Endothelial cell of umbilical vein (primary cell): ENCODE data around the gene CD84. TPM values are rescaled to one million over a fixed set of nuclear protein-coding genes. Genes with fewer than 3 reads are reported as not detected.

ENCODE experiments used
- BruUV-seq: library from RNA; stranded (reverse); fragments of 400-500 nt; replicated peaks from 2 replicates; lab custom pipeline; 2021; lab: Mats Ljungman, UMichigan
- CTCF ChIA-PET: fragments of 300-600, 350-600 bp; sonication (Branson Sonifier 250); formaldehyde crosslinking; loops from one replicate; lab custom pipeline; 2021; ENCODE audit warnings: antibody characterized with exemption, inconsistent platforms; lab: Charles Lee
- POLR2A ChIA-PET: fragments of 300-600, 350-600 bp; sonication (Branson Sonifier 250); formaldehyde crosslinking; loops from one replicate; lab custom pipeline; 2021; ENCODE audit warnings: antibody characterized with exemption, inconsistent platforms; lab: Charles Lee
- DNase-seq: peaks from one replicate; pipeline ENCODE4 v3.0.0-alpha.2; 2011; ENCODE audit warnings: low read depth, low spot score
- FAIRE-seq: peaks from 2 replicates; lab custom pipeline; 2011; peaks lifted over from hg19 to GRCh38; lab: Jason Lieb, UNC
- H2AFZ ChIP-seq: 2 replicates; pipeline ENCODE4 v1.6.0; 2012; ENCODE audit warnings: low read depth, low read length, control low read depth, inconsistent platforms
- H3K27ac ChIP-seq: 2 replicates; pipeline ENCODE4 v1.5.1; 2011; ENCODE audit warnings: low read depth, mild to moderate bottlenecking, control low read depth, low read length, moderate library complexity; ENCODE audit not compliant: insufficient read depth
- H3K27me3 ChIP-seq, 2 experiments: 2 replicates each; pipeline versions ENCODE4 v1.6.0 to v1.6.1; 2011; ENCODE audit warnings: low read length in 2 of 2, mixed read lengths in 1 of 2; ENCODE audit not compliant: control insufficient read depth in 2 of 2, insufficient read depth in 2 of 2
- H3K36me3 ChIP-seq, 2 experiments: 2 replicates in 1 of 2; 3 replicates in 1 of 2; pipeline ENCODE4 v1.5.1; 2011; ENCODE audit warnings: low read length in 2 of 2, mild to moderate bottlenecking in 1 of 2, moderate library complexity in 1 of 2; ENCODE audit not compliant: control insufficient read depth in 2 of 2, insufficient read depth in 2 of 2; ENCODE audit errors: extremely low read depth in 1 of 2
- H3K4me1 ChIP-seq: 3 replicates; pipeline ENCODE4 v1.5.1; 2011; ENCODE audit warnings: mild to moderate bottlenecking, low read length; ENCODE audit not compliant: control insufficient read depth, insufficient read depth; ENCODE audit errors: extremely low read depth
- H3K4me2 ChIP-seq: 2 replicates; pipeline ENCODE4 v1.6.1; 2011; ENCODE audit warnings: low read length, control low read depth, mixed read lengths; ENCODE audit not compliant: insufficient read depth
- H3K4me3 ChIP-seq, 3 experiments: fragments of 200-600 bp in 1 of 3; sonication (generic), shearing (Covaris generic) in 1 of 3; replicated peaks in 1 of 3; 2 replicates each; pipeline ENCODE4 v1.5.1; 2011 to 2016; ENCODE audit warnings: control low read depth in 3 of 3, low read length in 3 of 3, mild to moderate bottlenecking in 2 of 3, inconsistent platforms in 1 of 3, low read depth in 1 of 3, moderate library complexity in 1 of 3; ENCODE audit not compliant: insufficient read depth in 1 of 3
- H3K79me2 ChIP-seq: 2 replicates; pipeline ENCODE4 v1.6.0; 2012; ENCODE audit warnings: low read length, inconsistent platforms; ENCODE audit not compliant: control insufficient read depth, insufficient read depth
- H3K9ac ChIP-seq: replicated peaks from 2 replicates; pipeline ENCODE3; 2011; ENCODE audit warnings: low read length, control low read depth; ENCODE audit not compliant: insufficient read depth; ENCODE audit errors: extremely low read depth
- H3K9me1 ChIP-seq: replicated peaks from 3 replicates; pipeline ENCODE4 v1.6.0; 2011; ENCODE audit warnings: mild to moderate bottlenecking, low read length; ENCODE audit not compliant: control insufficient read depth, insufficient read depth; ENCODE audit errors: extremely low read depth
- H3K9me3 ChIP-seq: replicated peaks from 2 replicates; pipeline ENCODE4 v1.5.1; 2012; ENCODE audit warnings: low read length, inconsistent platforms; ENCODE audit not compliant: control insufficient read depth, insufficient read depth
- H4K20me1 ChIP-seq: replicated peaks from 2 replicates; pipeline ENCODE3; 2011; ENCODE audit warnings: mild to moderate bottlenecking, low read length; ENCODE audit not compliant: control insufficient read depth, insufficient read depth; ENCODE audit errors: extremely low read depth
- CTCF ChIP-seq, 2 donors: IDR thresholded peaks; 1 replicate in 1 of 2; 2 replicates in 1 of 2; pipeline ENCODE4 v1.5.1; 2011; ENCODE audit warnings: low read length in 2 of 2, mild to moderate bottlenecking in 2 of 2, moderate library complexity in 2 of 2, control low read depth in 1 of 2, inconsistent platforms in 1 of 2, low read depth in 1 of 2; ENCODE audit not compliant: insufficient read depth in 1 of 2; ENCODE audit errors: extremely low read depth in 1 of 2
- EZH2 ChIP-seq: IDR thresholded peaks from 2 replicates; pipeline ENCODE4 v1.6.1; 2012; ENCODE audit warnings: borderline replicate concordance, low read depth, mild to moderate bottlenecking, moderate library complexity, low read length, inconsistent platforms; ENCODE audit not compliant: severe bottlenecking
- FOS ChIP-seq: IDR thresholded peaks from 2 replicates; pipeline ENCODE4 v1.6.1; 2011; ENCODE audit warnings: mild to moderate bottlenecking, low read length, moderate library complexity, borderline replicate concordance; ENCODE audit not compliant: insufficient read depth
- GATA2 ChIP-seq: IDR thresholded peaks from 2 replicates; pipeline ENCODE4 v1.7.0; 2011; ENCODE audit warnings: low read depth, mild to moderate bottlenecking, moderate library complexity, mixed read lengths, low read length; ENCODE audit not compliant: insufficient read length, insufficient read depth
- JUN ChIP-seq: IDR thresholded peaks from 2 replicates; pipeline ENCODE4 v1.6.1; 2011; ENCODE audit warnings: borderline replicate concordance, low read depth; ENCODE audit not compliant: insufficient read length, insufficient read depth
- MYC ChIP-seq: IDR thresholded peaks from one replicate; pipeline ENCODE4 v1.6.1; 2011; ENCODE audit warnings: mild to moderate bottlenecking, low read depth, low read length
- POLR2A ChIP-seq: IDR thresholded peaks from 2 replicates; pipeline ENCODE4 v1.6.1; 2012; ENCODE audit warnings: low read depth, mild to moderate bottlenecking, control low read depth, low read length
- POLR2AphosphoS5 ChIP-seq: IDR thresholded peaks from 2 replicates; pipeline ENCODE4 v1.6.1; 2012; ENCODE audit warnings: low read depth, mild to moderate bottlenecking, control low read depth, low read length, moderate library complexity; ENCODE audit not compliant: insufficient read depth
- dilution Hi-C: fragments of 300-500 bp; cut with MboI; formaldehyde crosslinking; loops from one replicate; pipeline ENCODE4 v1.15.0; 2019; ENCODE audit warnings: low sequenced_read_pairs; ENCODE audit not compliant: extremely low pct_ligation_motif_present
- intact Hi-C: fragments of 100-400 bp; cut with micrococcal nuclease; formaldehyde crosslinking; loops from one replicate; pipeline ENCODE4 v1.10.0; 2022
- polyA plus RNA-seq, 4 experiments: library from polyadenylated mRNA; depleted of rRNA in 3 of 4; stranded (reverse) in 3 of 4; unstranded in 1 of 4; fragments of >200 nt; gene quantifications; 2 replicates each; pipeline versions ENCODE4 v1.2.1 to v1.2.3, GENCODE V29; 2011 to 2012; ENCODE audit warnings: missing spikeins in 1 of 4
- total RNA-seq: library from RNA; stranded (reverse); gene quantifications from 2 replicates; pipeline ENCODE4 v1.2.3, GENCODE V29; 2021
- TF ChIP-seq, protein P1 (sequence below): IDR thresholded peaks from 2 replicates; pipeline ENCODE4 v1.6.1; 2011; ENCODE audit not compliant: insufficient read depth, insufficient read length

CD84 gene
- total and polyA plus RNA-seq, 2 donors (not counting 3 experiments of a cell fraction or from before 2014, with no cell fraction given) = not detected

DNA sequence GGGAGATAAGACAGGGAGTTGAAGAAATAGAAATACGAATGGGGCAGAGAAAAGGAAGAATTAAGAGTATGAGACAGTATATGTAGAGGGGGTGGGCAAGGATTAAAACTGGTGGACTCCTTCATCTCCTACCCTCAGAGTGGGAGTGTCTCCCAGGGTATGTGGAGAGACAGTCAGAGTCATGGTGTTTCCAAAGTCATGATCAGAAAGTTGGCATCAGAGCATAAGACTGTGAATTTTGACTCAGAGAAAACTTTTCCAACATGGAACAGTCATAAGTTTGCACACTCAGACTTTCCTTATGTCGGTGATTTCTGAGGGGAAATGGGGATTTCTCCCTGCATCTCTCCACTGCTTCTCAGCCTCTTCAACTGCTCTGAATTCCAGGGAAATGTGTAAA lies 2.4 kb downstream of the CD84 start:
- ChIA-PET CTCF (no interaction called here), POLR2A (no interaction called here)
- dilution Hi-C loops = no loop called here
- Histone ChIP-seq H3K9ac (no peak overlapping the region), H3K4me2 (no peak overlapping the region), H3K9me1 (no peaks in the 10 kb centered on the region), H3K4me1 (no peaks in the 10 kb centered on the region), H4K20me1 (no peaks in the 10 kb centered on the region), H3K27me3 (peaks cover 0 to 3% of the 10 kb centered on the region in 2 experiments), H3K36me3 (no peaks in the 10 kb centered on the region), H3K79me2 (no peaks in the 10 kb centered on the region), H3K27ac (no peak overlapping the region), H3K4me3 (no peak overlapping the region), H3K9me3 (no peaks in the 10 kb centered on the region), H2AFZ (no peak overlapping the region)
- TF ChIP-seq FOS = no peak
- no peak for TF ChIP-seq EZH2
- TF ChIP-seq, protein P1, sequence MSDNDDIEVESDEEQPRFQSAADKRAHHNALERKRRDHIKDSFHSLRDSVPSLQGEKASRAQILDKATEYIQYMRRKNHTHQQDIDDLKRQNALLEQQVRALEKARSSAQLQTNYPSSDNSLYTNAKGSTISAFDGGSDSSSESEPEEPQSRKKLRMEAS = no peak
- TF ChIP-seq CTCF (IDR thresholded peaks at IDR 0.05; ENCODE audit: extremely low read depth in 1 of 2, insufficient read depth in 1 of 2, low read depth in 1 of 2, low read length in 2 of 2) = no peak
- TF ChIP-seq GATA2 = no peak
- no peak for TF ChIP-seq MYC
- no peak for TF ChIP-seq POLR2A
- no peak for TF ChIP-seq JUN
- no peak for TF ChIP-seq POLR2AphosphoS5
- intact Hi-C loops = no loop called here
- BruUV-seq = no TSS peak
- no peak for DNase-seq
- FAIRE-seq = no peak
